Measurements from ENCODE around the gene SLC27A6.
"Not testable (repeated sequence)": the region's sequence is repeated elsewhere in the genome, so short reads cannot be mapped to it uniquely, and the experiment has no call there.

Gene SLC27A6

GRCh38 chr5:129001841-129002526 lies 36.7 kb downstream of the SLC27A6 start:
- DNase-seq (ENCODE audit: low read depth) = no peak

- no peak for DNase-seq (ENCODE audit: low read depth)
These were observed 37.2 kb downstream of the SLC27A6 start for GRCh38 chr5:129002527-129002842.

- DNase-seq (ENCODE audit: low read depth) = no peak
These were observed 37.9 kb downstream of the SLC27A6 start for GRCh38 chr5:129003232-129003631.

GRCh38 chr5:129014185-129014584 lies 48.9 kb downstream of the SLC27A6 start:
- DNase-seq (ENCODE audit: low read depth) = no peak

- no peak for DNase-seq (ENCODE audit: low read depth)
These were observed 53.5 kb downstream of the SLC27A6 start for GRCh38 chr5:129018837-129019236.

- DNase-seq (ENCODE audit: low read depth) = no peak
These were observed 54.2 kb downstream of the SLC27A6 start for GRCh38 chr5:129019401-129019908.

GRCh38 chr5:129020683-129021082 lies 55.4 kb downstream of the SLC27A6 start:
- no peak for DNase-seq (ENCODE audit: low read depth)

DNA sequence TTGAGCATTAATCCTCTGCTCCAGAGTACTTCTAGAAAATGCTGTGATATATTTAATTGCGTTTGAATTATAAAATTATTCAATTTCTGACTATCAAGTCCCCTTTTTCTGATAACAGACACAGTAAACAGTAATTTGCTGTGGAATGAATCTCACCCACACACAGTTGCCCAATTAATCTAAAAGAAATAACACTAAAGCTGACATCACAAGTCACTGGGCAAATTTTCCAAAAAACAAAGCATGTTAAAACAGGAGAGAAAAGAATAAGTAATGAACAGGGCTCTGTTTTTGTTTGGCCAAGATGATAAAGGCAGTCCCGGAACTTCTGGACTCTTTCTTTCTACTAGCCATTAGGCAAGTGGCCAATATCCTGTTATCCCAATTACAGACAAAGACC lies 56.5 kb downstream of the SLC27A6 start:
- DNase-seq (ENCODE audit: low read depth) = no peak

DNA sequence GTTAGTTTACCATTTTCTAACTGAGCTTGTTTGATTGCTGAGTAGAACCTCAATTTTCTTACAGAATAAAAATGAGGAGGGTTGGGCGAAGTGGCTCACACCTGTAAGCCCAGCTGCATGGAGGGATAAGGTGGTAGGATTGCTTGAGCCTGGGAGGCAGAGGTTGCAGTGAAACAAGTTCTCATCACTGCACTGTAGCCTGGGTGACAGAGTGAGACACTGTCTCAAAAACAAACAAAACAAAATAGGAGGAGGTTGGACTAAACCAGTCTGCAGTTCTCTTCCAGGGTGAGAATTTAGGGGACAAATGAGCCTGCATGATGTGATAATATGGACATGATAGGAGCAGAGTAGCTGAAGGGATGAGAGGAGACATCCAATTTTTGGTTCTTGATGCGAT lies 57.3 kb downstream of the SLC27A6 start:
- DNase-seq (ENCODE audit: low read depth) = no peak

DNA sequence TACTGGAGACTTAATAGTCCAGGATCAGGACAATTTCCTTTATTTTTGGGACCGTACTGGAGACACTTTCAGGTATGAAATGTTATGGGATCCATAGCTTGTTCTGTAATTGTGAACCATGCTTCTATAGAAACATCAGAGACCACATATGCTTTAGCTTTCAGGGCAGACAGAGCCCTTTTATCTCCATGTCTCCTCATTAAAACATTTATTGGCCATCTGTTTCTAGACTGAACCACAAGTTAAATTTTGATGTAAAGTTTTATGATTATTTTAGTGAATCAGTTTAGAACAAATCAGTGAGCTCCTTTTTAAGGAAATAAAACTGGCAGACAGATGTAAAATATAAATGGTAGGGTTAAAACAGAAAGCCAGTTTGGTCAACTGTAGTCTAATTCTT lies 62.0 kb downstream of the SLC27A6 start:
- DNase-seq (ENCODE audit: low read depth) = no peak

DNA sequence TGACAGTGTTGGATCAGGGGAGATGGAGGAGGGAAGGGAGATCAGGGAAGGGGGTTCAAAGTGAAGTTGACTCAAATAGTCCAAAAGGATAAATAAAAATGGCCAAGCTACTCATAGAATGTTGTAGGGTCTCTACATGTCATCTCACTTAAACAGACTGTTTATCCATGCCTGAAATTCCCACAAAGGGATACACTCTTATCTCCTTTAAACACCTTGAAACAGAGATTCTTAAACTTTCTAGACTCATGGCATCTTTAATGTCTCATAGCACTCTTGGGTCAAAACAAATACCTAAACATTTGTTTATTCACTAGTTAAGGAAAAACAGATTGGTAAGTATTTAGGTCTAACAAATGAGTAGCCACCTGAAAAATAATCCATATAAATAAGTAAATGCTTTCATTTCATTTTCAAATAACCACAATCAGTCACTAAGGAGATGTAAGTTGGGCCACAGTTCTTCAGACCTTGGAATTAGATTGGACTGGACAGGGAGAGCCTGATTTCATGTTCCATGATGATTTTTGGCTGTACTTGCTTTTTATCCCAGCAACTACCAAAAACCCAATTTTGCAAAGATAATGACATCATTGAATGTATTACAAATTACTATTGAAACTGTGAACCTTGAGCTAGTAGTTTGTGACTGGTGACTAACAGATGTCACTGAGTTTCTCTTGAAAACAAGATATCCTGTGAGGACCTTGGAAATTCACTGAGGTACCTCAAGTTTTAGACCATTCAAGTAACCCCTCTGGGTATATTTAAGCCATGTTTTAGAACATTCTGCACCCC lies 66.8 kb downstream of the SLC27A6 start:
- DNase-seq (ENCODE audit: low read depth) = no peak

GRCh38 chr5:129036257-129036656 lies 71.0 kb downstream of the SLC27A6 start:
- DNase-seq (ENCODE audit: low read depth) = not testable (repeated sequence)

DNA sequence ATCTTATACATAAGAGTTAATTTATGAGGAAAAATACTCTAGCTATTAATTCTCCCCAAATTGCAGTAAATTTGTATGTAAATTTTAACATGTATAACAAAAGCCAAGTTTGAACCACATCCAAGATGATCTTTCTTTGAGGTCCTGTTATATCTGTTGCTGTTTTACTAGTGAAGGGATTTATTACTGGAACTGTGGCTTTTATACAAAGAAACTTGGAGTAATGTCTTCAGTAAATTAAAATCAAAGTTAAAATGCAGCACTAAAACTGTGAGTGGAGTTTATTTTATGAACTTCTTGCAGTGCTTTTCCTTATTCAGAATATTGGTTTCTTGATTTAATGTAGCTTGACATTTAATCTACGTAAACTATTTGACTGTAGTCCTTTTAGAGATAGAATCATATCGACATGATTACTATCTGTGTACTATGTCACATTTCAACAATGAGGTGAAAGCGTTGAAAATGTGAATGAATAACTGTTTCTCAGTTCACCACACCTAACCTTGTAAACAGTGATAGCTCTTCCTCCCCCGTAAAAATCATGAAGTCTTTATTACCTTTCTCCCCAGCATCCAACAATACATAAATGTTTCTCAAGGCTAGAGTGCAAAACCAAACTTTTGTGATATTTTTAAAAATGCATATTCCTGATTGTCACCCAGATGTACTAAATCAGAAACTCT lies 76.1 kb downstream of the SLC27A6 start:
- DNase-seq (ENCODE audit: low read depth) = no peak

GRCh38 chr5:129042306-129042705 lies 77.0 kb downstream of the SLC27A6 start:
- DNase-seq (ENCODE audit: low read depth) = no peak

DNA sequence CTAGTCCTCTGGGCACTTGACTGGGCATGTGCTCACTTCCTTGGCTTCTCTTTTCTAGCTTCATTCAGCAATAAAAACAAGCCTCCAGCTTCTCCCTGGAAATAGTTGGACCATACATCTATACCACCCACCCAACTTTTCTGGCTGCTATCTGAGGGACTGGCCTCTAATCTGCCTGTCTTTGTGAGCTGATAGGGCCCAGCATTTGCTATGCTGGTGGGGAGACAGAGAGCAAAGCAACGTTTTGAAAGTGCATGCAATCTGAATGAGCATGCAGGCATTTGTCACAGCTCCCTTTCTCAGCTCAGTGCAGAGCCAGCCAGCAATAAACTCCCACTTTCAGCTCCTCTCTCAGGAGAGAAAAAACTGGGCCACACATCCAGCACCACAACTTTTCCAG lies 78.6 kb downstream of the SLC27A6 start:
- no peak for DNase-seq (ENCODE audit: low read depth)

- DNase-seq (ENCODE audit: low read depth) = no peak
These were observed 80.9 kb downstream of the SLC27A6 start for GRCh38 chr5:129046151-129046550.

GRCh38 chr5:129048509-129048908 lies 83.2 kb downstream of the SLC27A6 start:
- no peak for DNase-seq (ENCODE audit: low read depth)

DNA sequence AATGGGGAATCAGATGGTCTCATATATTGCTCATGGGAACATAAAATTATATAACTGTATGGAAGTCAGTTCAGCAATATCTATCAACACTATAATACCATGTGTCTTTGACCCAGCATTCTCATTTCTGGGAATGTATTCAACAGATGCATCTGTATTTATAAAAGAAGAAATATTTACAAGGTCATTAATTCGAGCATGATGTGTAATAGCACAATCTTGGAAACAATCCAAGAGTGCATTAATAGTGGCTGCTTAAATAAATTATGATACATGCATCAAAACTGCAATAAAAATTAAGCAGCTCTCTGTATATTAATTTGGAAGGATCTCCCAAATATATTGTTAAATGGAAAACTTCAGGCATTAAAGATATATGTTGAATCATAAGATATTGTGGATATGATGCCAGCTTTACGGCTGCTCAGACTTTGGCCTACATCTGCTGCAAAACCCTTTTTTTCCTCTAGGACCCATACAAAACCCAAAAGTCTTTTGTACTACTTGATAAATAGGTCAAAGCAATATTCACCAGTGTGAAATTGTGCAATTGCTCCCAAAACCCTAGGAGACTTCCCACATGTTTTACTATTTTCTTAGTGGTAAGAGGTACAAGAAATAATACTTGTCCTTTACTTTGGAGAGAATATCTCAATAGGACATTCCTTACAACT lies 84.0 kb downstream of the SLC27A6 start:
- DNase-seq (ENCODE audit: low read depth) = no peak

GRCh38 chr5:129051283-129051682 lies 86.0 kb downstream of the SLC27A6 start:
- no peak for DNase-seq (ENCODE audit: low read depth)

- no peak for DNase-seq (ENCODE audit: low read depth)
These were observed 88.2 kb downstream of the SLC27A6 start for GRCh38 chr5:129053438-129053837.

GRCh38 chr5:129057329-129057728 lies 92.0 kb downstream of the SLC27A6 start:
- DNase-seq (ENCODE audit: low read depth) = no peak

DNA sequence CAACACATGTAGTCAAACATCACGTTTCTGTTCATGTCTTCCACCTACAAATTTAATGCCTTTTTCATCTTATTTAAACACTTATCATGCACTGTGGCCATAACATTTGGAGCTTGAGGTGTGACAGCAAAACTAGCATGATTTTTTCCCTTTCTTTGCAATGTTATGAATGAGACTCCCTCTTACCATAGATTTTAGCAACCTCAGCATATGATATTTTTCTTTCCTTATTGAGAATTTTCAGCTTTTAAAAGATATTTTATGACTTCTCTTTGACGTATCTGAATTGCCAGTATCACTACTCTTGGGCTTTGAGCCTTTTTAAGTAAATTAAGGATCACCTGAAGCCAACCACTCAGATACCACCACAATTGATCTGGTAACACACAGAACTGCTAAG lies 96.6 kb downstream of the SLC27A6 start:
- no peak for DNase-seq (ENCODE audit: low read depth)

All from activated T-helper 1 cell treated with Interleukin-2 at 50 U/mL for 16 hours (primary cell).